ENCODE data around the gene PIEZO1. TPM values are rescaled to one million over a fixed set of nuclear protein-coding genes. Genes with fewer than 3 reads are reported as not detected.

The PIEZO1 gene
- total and polyA plus RNA-seq, 8 donors = 75.3 to 193 (median 103) TPM

DNA sequence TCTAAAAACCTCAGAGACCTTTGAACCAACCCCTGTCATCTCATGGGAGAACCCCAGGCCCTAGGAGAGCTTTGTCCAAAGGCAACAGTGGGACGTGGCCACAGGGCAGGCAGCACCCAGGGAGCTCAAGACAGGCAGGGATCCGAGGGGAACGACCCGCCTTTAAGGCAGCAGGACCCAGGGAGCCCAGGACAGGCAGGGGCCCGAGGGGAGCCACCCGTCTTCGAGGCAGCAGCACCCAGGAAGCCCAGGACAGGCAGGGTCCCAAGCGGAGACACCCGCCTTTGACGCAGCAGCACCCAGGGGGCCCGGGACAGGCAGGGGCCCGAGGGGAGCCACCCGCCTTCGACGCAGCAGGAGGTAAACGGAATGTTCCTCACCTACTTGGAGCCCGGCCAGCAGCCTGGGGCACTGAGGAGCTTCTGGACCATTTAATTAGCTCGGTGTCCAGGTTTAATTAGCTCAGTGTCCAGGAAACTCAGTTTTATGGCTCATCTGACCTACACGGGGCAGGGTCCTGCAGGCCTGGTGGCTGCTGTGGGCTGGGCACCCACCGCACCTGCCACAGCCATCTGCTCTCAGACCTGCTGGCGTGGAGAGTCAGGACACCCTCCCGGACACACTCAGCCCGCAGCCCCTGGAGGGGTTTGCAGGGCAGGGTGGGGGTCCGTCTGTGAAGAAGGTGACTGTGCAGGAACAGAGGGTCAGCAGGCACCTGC is 24.4 kb downstream of the PIEZO1 start:
- Histone ChIP-seq H3K4me1 (peaks cover 10 to 85% of the 10 kb centered on the region in 2 donors), H3K9me3 (no peaks in the 10 kb centered on the region), H3K27me3 (no peaks in the 10 kb centered on the region), H3K27ac (peak overlapping the region in 1 of 2 donors; percentile 75), H3K36me3 (peaks cover 0 to 10% of the 10 kb centered on the region in 2 donors), H3K4me3 (no peak overlapping the region)
- DNase-seq (no peak), ATAC-seq (no peak)
- no peak for TF ChIP-seq CTCF (IDR thresholded peaks at IDR 0.05)
- intact Hi-C loops (cut with DNase I) = no loop called here

DNA sequence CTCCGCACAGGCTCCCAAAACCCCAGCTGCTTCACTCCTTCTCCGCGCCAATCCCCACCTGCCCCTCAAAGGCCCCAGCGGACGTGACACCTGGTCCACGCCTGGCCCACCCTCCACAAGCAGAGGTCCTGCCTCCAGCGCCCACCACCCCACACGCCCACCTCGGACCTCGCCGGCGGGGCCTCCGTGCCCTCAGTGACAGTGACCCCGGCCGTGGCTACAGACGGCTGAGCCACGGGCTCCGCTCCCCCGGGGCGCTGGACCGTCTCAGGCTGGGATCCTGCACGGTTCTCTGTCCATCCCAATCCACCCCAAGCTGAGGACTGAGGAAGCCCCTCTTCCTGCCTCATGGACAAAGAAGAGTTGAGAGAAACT is 25.1 kb downstream of the PIEZO1 start:
- no peak for DNase-seq
- no peaks in the 10 kb centered on the region for H3K27me3 ChIP-seq
- intact Hi-C loops (cut with DNase I) = no loop called here
- ATAC-seq = no peak
- no peaks in the 10 kb centered on the region for H3K9me3 ChIP-seq
- H3K36me3 ChIP-seq = peaks cover 0 to 10% of the 10 kb centered on the region in 2 donors
- peaks cover 10 to 85% of the 10 kb centered on the region in 2 donors for H3K4me1 ChIP-seq
- TF ChIP-seq CTCF (IDR thresholded peaks at IDR 0.05) = no peak
- peak overlapping the region in 1 of 2 donors; percentile 75 for H3K27ac ChIP-seq
- H3K4me3 ChIP-seq = no peak overlapping the region

DNA sequence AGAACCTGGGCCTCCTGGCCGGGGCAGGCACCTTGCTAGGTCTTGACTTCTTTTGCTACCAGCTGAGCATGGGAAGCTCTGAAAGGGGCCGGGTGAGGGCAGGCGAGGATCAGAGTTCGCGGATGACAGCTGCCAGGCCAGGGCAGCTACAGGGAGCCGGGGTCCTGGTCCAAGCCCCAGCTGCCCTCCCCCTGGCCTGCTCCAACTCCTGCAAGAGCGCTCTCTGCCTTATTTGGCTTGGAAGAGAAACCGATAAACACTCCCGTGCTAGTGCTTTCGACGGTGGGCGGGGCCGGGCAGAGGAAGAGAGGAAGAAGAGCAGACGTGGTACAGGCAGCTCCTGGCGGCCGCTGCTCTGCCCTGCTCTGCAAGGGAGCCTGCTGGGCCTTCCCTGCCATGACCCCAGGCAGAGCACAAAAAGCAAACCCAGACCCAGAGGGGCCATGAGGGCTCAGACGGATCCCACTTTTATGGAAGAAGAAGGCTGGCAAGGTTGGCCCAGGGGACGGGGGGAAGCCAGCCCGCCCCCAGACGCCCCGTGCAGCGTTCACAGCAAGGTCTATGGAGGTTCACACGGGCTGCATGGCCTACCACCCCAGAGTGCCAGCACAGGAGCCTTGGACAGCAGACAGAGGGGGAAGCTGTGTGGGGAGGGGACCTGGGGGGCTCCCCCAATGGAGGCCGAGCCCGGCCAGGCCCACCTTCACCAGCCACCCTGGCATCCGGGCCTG is 25.6 kb downstream of the PIEZO1 start:
- intact Hi-C loops (cut with DNase I) = no loop called here
- Histone ChIP-seq H3K27me3 (no peaks in the 10 kb centered on the region), H3K4me3 (no peak overlapping the region), H3K27ac (peak overlapping the region in 1 of 2 donors; percentile 75), H3K4me1 (peaks cover 10 to 85% of the 10 kb centered on the region in 2 donors), H3K36me3 (peaks cover 0 to 10% of the 10 kb centered on the region in 2 donors), H3K9me3 (no peaks in the 10 kb centered on the region)
- TF ChIP-seq CTCF (IDR thresholded peaks at IDR 0.05) = peak in 1 of 2 donors; percentile 9
- peak in 2 of 4 donors; percentile 70 to 89 for DNase-seq
- peak; percentile 69 for ATAC-seq

- no peaks in the 10 kb centered on the region for H3K9me3 ChIP-seq
- intact Hi-C loops (cut with DNase I) = no loop called here
- no peaks in the 10 kb centered on the region for H3K27me3 ChIP-seq
- H3K4me1 ChIP-seq = peaks cover 10 to 79% of the 10 kb centered on the region in 2 donors
- no peak for TF ChIP-seq CTCF (IDR thresholded peaks at IDR 0.05)
- ATAC-seq (no peak), DNase-seq (no peak)
- H3K27ac ChIP-seq = peak overlapping the region in 1 of 2 donors; percentile 75
- H3K4me3 ChIP-seq = no peak overlapping the region
- H3K36me3 ChIP-seq = peaks cover 0 to 4% of the 10 kb centered on the region in 2 donors
These were observed 26.1 kb downstream of the PIEZO1 start for GRCh38 chr16:88758944-88759244.

DNA sequence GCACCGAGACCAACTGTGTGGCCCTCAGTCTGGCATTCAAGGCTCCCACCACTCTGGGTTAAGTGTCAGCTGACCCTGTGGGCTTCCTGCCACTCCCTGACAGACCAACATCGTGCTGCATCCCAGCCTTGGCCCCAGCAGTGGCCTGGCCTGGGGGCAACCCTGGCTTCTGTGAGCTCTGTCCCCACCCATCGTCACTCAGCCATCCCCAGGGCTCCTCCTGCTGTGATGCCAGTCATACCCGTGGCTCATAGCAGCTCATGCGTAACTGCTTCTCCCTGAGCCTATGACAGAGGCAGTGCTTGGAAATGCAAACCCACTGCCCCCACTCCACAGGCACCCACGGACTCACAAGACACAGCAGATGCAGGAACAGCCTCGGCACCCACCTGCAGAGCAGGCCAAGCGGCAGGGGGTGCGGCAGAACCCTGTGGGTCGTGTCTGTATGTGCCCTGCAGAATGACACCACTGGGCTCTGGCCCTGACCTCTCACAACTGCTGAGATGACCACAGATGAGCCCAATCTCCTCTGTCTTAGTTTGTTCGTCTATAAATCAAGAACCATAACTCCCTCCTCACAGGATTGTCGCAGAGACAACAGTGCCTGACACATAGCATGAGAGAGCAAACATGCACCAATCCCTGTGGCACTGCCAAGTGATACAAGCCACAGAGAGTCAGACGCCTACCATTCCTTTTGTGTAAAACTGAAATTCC is 26.6 kb downstream of the PIEZO1 start:
- ATAC-seq = no peak
- DNase-seq = no peak
- Histone ChIP-seq H3K4me3 (no peak overlapping the region), H3K27me3 (no peaks in the 10 kb centered on the region), H3K36me3 (peaks cover 0 to 3% of the 10 kb centered on the region in 2 donors), H3K9me3 (no peaks in the 10 kb centered on the region), H3K27ac (no peak overlapping the region), H3K4me1 (peaks cover 10 to 74% of the 10 kb centered on the region in 2 donors)
- intact Hi-C loops (cut with DNase I) = no loop called here
- TF ChIP-seq CTCF (IDR thresholded peaks at IDR 0.05) = no peak

Measured in left lung (tissue), 10 donors.